Vagina (tissue), 2 donors: Measurements from ENCODE around the gene CYP17A1. TPM values are rescaled to one million over a fixed set of nuclear protein-coding genes. Genes with fewer than 3 reads are reported as not detected.

Source experiments
- DNase-seq, 2 donors: peaks; one replicate each; pipeline ENCODE4 v3.0.0-alpha.2; 2017; ENCODE audit errors: extremely low spot score in 2 of 2
- H3K27ac ChIP-seq: fragments of 200-600 bp; sonication (generic); one replicate; pipeline ENCODE4 v1.5.1; 2019
- H3K27me3 ChIP-seq: fragments of 200-600 bp; sonication (generic); one replicate; pipeline ENCODE4 v1.5.1; 2019
- H3K36me3 ChIP-seq, 2 donors: fragments of 200-600 bp; sonication (generic); one replicate each; pipeline ENCODE4 v1.5.1; 2017 to 2019
- H3K4me1 ChIP-seq: fragments of 200-600 bp; sonication (generic); one replicate; pipeline ENCODE4 v1.5.1; 2019
- H3K4me3 ChIP-seq, 2 donors: fragments of 200-600 bp; sonication (generic); 1 replicate in 1 of 2; 2 replicates in 1 of 2; pipeline ENCODE4 v1.5.1; 2016 to 2019
- H3K9me3 ChIP-seq: fragments of 200-600 bp; sonication (generic); one replicate; pipeline ENCODE4 v1.5.1; 2019
- CTCF ChIP-seq, 3 experiments: fragments of 450-650 bp in 2 of 3; fragments of 200-600 bp in 1 of 3; sonication (generic) in 1 of 3; IDR thresholded peaks; one replicate each; pipeline ENCODE4 v1.5.1; 2017 to 2019; ENCODE audit warnings: antibody characterized with exemption in 3 of 3, mild to moderate bottlenecking in 2 of 3, moderate library complexity in 2 of 3
- POLR2A ChIP-seq, 2 donors: fragments of 450-650 bp; IDR thresholded peaks; one replicate each; pipeline ENCODE4 v1.6.1; 2017; ENCODE audit warnings: antibody characterized with exemption in 2 of 2, mild to moderate bottlenecking in 2 of 2, moderate library complexity in 2 of 2
- POLR2AphosphoS5 ChIP-seq, 2 donors: sonication (generic); formaldehyde crosslinking; IDR thresholded peaks; one replicate each; pipeline ENCODE4 v1.9.0; 2017; ENCODE audit warnings: antibody characterized with exemption in 2 of 2, mild to moderate bottlenecking in 2 of 2, low read depth in 1 of 2; ENCODE audit not compliant: insufficient read depth in 1 of 2
- intact Hi-C: fragments of 100-400 bp; cut with DNase I; formaldehyde crosslinking; loops from one replicate; pipeline ENCODE4 v1.15.1; 2023
- small RNA-seq: library from RNA; depleted of rRNA; stranded (forward); fragments of <200 nt; gene quantifications from one replicate; pipeline ENCODE3, GENCODE V24; 2016
- total RNA-seq: library from RNA; depleted of rRNA; stranded (reverse); fragments of >200 nt; gene quantifications from one replicate; pipeline ENCODE4 v1.2.3, GENCODE V29; 2016

Gene CYP17A1
- total RNA-seq, 1 donor from 2014 or later = 43.2 TPM

- no peak for TF ChIP-seq CTCF (IDR thresholded peaks at IDR 0.05)
- no peak for TF ChIP-seq POLR2A (IDR thresholded peaks at IDR 0.05)
- TF ChIP-seq POLR2AphosphoS5 (IDR thresholded peaks at IDR 0.05; ENCODE audit: insufficient read depth in 1 of 2, low read depth in 1 of 2) = no peak
- H3K27ac ChIP-seq = peak overlapping the region; percentile 79
- no peaks in the 10 kb centered on the region for H3K9me3 ChIP-seq
- peaks cover 100% of the 10 kb centered on the region for H3K4me1 ChIP-seq
- H3K27me3 ChIP-seq = no peaks in the 10 kb centered on the region
- H3K36me3 ChIP-seq = no peaks in the 10 kb centered on the region
- intact Hi-C loops = no loop called here
- no peak overlapping the region for H3K4me3 ChIP-seq
- no peak for DNase-seq
These were observed 55.9 kb downstream of the CYP17A1 start for GRCh38 chr10:102781090-102781920.

Small RNA genes lying within 50 kb of the gene (small RNA-seq; reads per million reads assigned to genes)
- gene AS3MT (not detected), gene RF00026 (not detected), gene RNU6-1231P (not detected)

Other genes with a start within 250 kb of the CYP17A1 start
- 126 TPM for gene TRIM8, start 192.9 kb downstream of the CYP17A1 start, total RNA-seq
- 7.4 TPM for gene ARL3, start 123.0 kb downstream of the CYP17A1 start, total RNA-seq
- gene SFXN2, start 122.8 kb downstream of the CYP17A1 start, total RNA-seq = 6.4 TPM
- gene WBP1L, start 93.5 kb downstream of the CYP17A1 start, total RNA-seq = 80.8 TPM
- 36.6 TPM for gene BORCS7, start 16.8 kb upstream of the CYP17A1 start, total RNA-seq
- gene AS3MT, start 32.1 kb upstream of the CYP17A1 start, total RNA-seq = 3.2 TPM
- gene CNNM2, start 80.9 kb upstream of the CYP17A1 start, total RNA-seq = 9.6 TPM